ENCODE measurements around the gene TOP2B. TPM values are rescaled to one million over a fixed set of nuclear protein-coding genes. Genes with fewer than 3 reads are reported as not detected.

Gene TOP2B
- total RNA-seq, 1 donor from 2014 or later = 43.2 TPM

GRCh38 chr3:25574172-25574765, 90.4 kb downstream of the TOP2B start:
- Histone ChIP-seq H3K4me3 (ENCODE audit: low read depth, low read length) (no peak overlapping the region), H3K36me3 (ENCODE audit: control insufficient read depth, insufficient read depth, low read length) (no peaks in the 10 kb centered on the region), H3K27me3 (ENCODE audit: control insufficient read depth, insufficient read depth, low read length) (no peaks in the 10 kb centered on the region)
- DNase-seq (ENCODE audit: low read depth) = no peak
- no peak for TF ChIP-seq CTCF (IDR thresholded peaks at IDR 0.05; ENCODE audit: insufficient read depth, low read length, severe bottlenecking)
- no peak for FAIRE-seq

GRCh38 chr3:25573386-25574171, 91.1 kb downstream of the TOP2B start:
- DNase-seq (ENCODE audit: low read depth) (no peak), FAIRE-seq (no peak)
- TF ChIP-seq CTCF (IDR thresholded peaks at IDR 0.05; ENCODE audit: insufficient read depth, low read length, severe bottlenecking) = no peak

DNA sequence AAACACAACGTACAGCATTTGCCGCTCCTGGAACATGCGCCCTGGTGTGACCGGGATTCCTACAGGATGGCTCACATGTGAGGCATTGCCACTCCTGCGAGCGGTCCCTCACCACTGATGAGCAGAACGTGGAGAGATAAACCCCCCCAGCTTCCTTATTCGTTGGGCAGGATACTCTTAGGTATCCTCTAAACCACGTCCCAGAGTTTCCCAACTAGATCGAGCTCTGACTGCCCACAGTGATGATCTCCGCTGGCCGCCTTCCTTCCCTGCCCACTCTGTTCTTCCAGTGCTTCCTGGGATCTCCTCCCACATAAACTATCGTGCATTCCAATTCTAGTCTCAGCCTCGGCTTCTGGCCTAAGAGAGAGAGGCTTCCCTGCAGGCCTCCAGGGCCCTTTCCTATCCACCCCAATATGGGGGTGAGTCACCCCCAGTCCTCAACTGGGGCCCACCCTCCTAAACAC, 91.8 kb downstream of the TOP2B start:
- Histone ChIP-seq H3K4me3 (ENCODE audit: low read depth, low read length) (no peak overlapping the region), H3K36me3 (ENCODE audit: control insufficient read depth, insufficient read depth, low read length) (no peaks in the 10 kb centered on the region), H3K27me3 (ENCODE audit: control insufficient read depth, insufficient read depth, low read length) (no peaks in the 10 kb centered on the region)
- FAIRE-seq (no peak), DNase-seq (ENCODE audit: low read depth) (no peak)
- TF ChIP-seq CTCF (IDR thresholded peaks at IDR 0.05; ENCODE audit: insufficient read depth, low read length, severe bottlenecking) = no peak

More at GRCh38 chr3:25573386-25574171, 91.1 kb downstream of the TOP2B start:
- Histone ChIP-seq H3K4me3 (ENCODE audit: low read depth, low read length) (no peak overlapping the region), H3K27me3 (ENCODE audit: control insufficient read depth, insufficient read depth, low read length) (no peaks in the 10 kb centered on the region), H3K36me3 (ENCODE audit: control insufficient read depth, insufficient read depth, low read length) (no peaks in the 10 kb centered on the region)

DNA sequence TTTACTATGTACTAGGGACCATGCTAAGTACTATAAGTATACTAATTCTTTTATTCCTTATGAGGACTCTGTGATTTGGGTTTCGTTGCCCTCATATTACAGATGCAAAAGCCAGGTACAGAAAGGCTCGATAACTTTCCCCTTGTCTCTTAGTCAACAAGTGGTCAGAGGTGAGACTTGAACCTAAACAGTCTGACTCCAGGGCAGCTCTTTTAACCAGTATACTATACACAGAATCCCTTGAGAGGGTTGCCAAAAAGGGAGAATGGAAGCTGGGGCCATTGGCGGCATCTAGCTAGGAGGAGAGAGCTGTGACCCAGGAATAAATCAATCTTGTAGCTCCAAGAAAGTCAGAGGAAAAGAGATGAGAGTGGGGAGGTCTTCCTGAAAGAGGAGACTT, 92.4 kb downstream of the TOP2B start:
- DNase-seq (ENCODE audit: low read depth) = no peak
- no peak for FAIRE-seq
- no peaks in the 10 kb centered on the region for H3K36me3 ChIP-seq (ENCODE audit: control insufficient read depth, insufficient read depth, low read length)
- no peak overlapping the region for H3K4me3 ChIP-seq (ENCODE audit: low read depth, low read length)
- H3K27me3 ChIP-seq (ENCODE audit: control insufficient read depth, insufficient read depth, low read length) = no peaks in the 10 kb centered on the region
- no peak for TF ChIP-seq CTCF (IDR thresholded peaks at IDR 0.05; ENCODE audit: insufficient read depth, low read length, severe bottlenecking)

DNA sequence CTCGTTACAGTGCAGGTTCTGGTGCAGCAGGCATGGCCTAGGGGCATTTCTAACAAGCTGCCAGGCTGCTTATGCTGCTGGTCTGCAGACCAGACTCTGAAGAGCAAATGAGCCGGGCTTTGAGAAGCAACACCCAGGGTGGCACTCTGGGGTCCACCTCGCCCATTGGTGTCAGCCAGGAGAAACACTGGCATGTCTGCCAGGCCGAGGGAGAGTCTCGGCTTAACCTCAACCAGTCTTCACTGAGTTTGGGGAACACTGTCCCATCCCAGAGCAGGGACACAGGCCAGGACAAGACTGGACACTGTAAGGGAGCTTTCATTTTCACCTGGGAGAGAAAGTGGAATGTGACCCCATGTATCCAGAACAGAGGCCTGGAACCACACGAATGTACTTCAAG, 93.4 kb downstream of the TOP2B start:
- DNase-seq (ENCODE audit: low read depth) = no peak
- H3K4me3 ChIP-seq (ENCODE audit: low read depth, low read length) = no peak overlapping the region
- H3K36me3 ChIP-seq (ENCODE audit: control insufficient read depth, insufficient read depth, low read length) = no peaks in the 10 kb centered on the region
- no peak for TF ChIP-seq CTCF (IDR thresholded peaks at IDR 0.05; ENCODE audit: insufficient read depth, low read length, severe bottlenecking)
- FAIRE-seq = no peak
- no peaks in the 10 kb centered on the region for H3K27me3 ChIP-seq (ENCODE audit: control insufficient read depth, insufficient read depth, low read length)

Data from bronchial epithelial cell (primary cell).